Activated T-cell treated with anti-CD3 and anti-CD28 coated beads, Interleukin-2, amount 50 U/mL, for 1 hour (primary cell): ENCODE results near the gene CDH4.

Experiments
- DNase-seq: peaks from one replicate; pipeline ENCODE4 v3.0.0-alpha.2; 2020

Gene CDH4

DNA sequence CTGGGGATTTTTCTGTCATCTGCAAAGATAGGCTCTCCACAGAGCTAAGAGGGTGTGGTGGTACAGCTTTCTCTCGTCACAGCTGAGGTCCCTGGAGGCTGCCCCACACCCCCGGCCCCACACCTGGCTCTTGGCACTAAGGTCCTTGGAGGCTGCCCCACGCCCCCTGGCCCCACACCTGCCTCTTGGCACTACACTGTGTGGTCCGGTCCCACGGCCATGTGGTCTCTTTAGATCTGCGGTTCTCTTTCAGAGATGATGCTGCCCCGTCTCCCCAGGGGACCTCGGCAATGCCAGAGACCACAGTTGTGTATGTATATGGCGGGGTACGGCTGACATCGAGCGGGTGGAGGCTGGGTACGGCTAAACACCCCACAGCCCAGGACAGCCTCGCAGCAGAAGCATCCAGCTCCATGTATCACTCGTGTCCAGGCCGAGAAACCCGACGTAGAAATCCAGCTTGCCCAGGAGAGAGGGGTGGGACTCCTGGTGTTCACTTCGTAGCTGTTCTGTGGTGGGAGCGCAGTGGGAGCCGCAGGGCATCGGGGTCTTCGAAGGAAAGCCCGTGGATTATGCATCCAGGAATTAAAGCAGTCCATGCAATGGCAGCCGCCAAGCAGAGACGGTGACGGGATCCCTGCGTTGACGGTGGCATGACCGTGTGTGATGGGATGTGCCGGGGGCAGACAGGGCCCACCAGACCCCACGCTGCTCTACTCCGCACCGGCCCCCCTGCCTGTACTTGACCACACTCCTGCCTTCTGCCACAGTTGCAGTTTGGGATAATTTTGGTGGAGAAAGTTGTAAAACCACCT, 292.1 kb downstream of the CDH4 start:
- no peak for DNase-seq

GRCh38 chr20:61544910-61545889, 293.1 kb downstream of the CDH4 start:
- no peak for DNase-seq

DNA sequence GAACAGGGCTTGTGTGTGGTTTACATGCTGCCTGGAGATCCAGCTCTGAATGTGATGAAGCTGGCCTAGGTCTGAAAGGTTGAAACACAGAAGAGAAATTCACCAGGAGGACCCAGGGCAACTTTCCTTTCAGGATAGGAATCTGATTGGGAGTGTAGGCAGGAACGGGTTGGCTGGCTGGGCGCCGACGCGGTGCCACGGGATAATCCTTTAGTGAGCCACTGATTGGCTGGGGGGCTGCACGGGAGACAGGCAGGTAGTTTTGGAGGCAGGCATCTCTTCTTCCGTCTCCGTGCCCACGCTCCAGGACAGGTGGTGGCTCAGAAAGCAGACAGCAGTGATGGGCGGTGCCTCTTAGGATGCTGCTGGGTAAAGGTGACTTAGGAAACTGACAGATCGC, 294.6 kb downstream of the CDH4 start:
- no peak for DNase-seq

DNA sequence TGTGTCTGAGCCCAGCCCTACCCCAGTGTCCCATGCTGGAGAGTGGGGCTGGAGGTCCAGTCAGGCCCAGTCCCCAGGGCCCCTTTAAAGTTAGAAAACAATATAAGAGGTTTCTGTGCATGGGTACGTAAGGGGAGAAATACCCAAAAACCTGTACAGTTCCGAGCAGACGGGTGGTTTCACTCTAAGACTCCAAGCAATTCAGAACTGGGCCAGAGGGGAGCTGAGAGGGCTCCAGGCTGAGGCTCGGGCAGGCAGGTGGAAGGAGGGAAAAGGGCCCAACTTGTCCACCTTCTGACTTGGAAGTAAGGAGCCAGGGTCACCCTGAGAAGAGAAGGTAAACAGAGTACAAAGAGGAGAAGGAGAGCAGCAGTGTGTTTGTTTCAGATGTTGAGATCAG, 296.0 kb downstream of the CDH4 start:
- no peak for DNase-seq

DNA sequence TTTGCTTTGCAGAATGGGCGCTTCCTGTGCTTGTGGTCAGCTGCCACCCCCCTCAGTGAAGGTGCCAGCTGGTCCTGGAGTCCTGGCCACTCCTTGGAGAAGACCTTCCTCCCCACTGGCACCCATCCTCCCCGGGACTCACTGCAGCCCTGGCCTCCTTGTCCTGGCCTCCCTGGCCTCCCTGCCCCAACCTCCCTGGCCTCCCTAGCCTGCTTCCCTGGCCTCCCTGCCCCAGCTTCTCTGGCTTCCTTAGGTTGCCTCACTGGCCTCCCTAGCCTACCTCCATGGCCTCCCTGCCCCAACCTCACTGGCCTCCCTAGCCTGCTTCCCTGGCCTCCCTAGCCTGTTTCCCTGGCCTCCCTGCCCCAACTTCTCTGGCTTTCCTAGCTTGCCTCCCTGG, 297.8 kb downstream of the CDH4 start:
- DNase-seq = no peak

DNA sequence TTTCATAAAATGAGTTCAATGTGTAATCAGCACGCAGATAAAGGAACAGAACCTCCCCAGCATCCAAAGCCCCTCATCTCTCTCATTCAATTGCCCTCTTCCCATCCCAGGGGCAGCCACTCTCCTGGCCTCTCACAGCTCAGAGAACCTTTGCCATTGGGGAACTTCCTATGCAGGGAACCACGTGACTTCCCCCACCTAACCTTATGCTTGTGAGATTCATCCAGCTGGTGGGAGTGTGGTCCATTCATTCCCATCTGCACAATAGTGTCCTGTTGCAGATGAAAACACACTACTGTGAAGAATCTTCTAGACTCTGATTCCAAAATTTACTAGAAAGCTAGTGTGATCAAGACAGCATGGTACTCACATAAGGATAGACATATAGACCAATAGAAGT, 299.3 kb downstream of the CDH4 start:
- no peak for DNase-seq

DNA sequence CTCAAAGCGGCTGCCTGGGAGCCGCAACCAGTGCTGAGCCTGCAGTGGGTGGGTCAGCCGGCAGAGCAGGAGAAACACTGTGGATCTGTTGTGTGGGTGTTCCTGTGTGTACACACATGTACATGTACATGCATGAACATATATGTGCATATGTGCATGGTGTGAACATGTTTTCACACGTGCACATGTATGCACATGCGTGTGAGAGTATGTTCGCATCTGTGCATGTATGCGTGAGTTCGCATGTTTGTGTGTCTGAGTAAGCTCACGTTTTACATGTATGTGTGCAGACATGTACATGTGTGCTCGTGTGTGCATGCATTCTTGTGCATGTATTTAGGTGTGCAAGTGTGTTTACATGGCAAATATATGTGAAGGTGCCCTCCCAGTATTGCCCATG, 302.6 kb downstream of the CDH4 start:
- DNase-seq = no peak

- DNase-seq = no peak
Measured at GRCh38 chr20:61555566-61555965, 303.5 kb downstream of the CDH4 start.

GRCh38 chr20:61556111-61556510, 304.1 kb downstream of the CDH4 start:
- DNase-seq = no peak

- no peak for DNase-seq
Measured at GRCh38 chr20:61556673-61557072, 304.6 kb downstream of the CDH4 start.

GRCh38 chr20:61557621-61558020, 305.6 kb downstream of the CDH4 start:
- DNase-seq = no peak

DNA sequence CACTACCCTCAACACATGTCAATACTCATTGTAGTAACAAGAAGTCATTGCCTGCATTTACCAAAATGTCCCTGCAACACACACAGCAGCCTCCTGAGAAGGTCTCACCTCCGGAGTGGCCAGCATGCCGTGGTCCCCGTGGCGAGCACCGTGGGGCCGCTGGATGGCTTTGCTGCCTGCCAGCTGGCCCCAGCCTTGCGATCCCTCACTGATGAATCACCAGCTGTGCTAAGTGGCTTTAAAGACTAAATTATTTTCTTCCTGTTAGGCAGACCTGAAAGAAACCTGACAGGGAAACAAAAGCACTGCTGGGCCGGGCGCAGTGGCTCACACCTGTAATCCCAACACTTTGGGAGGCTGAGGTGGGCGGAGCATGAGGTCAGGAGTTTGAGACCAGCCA, 306.7 kb downstream of the CDH4 start:
- DNase-seq = no peak

GRCh38 chr20:61559706-61560315, 307.8 kb downstream of the CDH4 start:
- no peak for DNase-seq

GRCh38 chr20:61560361-61560853, 308.3 kb downstream of the CDH4 start:
- DNase-seq = no peak

- DNase-seq = no peak
Measured at GRCh38 chr20:61561111-61561830, 309.2 kb downstream of the CDH4 start.

DNA sequence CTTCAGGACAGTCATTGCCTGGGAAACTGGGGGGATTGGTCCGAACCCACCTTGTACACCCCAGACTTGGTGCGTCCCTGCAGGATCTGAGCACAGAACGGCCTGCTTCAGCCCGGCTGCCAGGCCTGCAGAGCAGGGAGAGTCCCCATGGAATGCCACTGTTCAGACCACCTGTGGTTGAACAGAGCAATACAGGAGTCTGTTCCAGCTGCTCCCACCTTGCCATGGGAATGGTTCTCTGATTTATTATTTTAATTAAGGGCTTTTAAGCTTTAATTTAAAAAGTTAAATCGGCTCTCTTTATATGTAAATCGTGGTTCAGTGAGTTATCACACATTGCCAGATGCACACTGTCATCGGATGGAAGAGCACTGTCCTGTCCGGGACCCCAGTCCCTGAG, 310.4 kb downstream of the CDH4 start:
- DNase-seq = no peak

GRCh38 chr20:61562897-61563504, 310.9 kb downstream of the CDH4 start:
- no peak for DNase-seq

- DNase-seq = no peak
Measured at GRCh38 chr20:61564628-61565027, 312.6 kb downstream of the CDH4 start.

- DNase-seq = no peak
Measured at GRCh38 chr20:61565791-61566190, 313.7 kb downstream of the CDH4 start.

GRCh38 chr20:61566691-61567090, 314.6 kb downstream of the CDH4 start:
- no peak for DNase-seq

DNA sequence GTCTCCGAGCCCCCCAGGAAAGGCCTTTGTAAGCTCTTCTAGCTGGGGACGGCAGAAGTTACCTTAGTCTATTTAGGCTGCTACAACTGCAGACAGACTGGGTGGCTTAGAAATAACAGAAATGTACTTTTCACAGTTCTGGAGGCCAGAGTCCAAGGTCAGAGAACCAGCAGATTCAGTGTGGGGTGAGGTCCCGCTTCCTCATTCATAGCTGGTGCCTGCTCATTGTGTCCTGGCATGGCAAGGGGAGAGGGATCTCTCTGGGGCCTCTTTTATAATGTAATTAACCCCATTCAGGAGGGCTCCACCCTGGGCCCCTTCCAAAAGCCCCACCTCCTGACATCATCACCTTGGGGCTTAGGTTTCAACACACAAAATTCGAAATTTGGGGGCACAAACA, 315.1 kb downstream of the CDH4 start:
- no peak for DNase-seq

GRCh38 chr20:61569825-61570224, 317.8 kb downstream of the CDH4 start:
- no peak for DNase-seq
